ENCODE data around the gene SH3TC2.

SH3TC2 gene

DNA sequence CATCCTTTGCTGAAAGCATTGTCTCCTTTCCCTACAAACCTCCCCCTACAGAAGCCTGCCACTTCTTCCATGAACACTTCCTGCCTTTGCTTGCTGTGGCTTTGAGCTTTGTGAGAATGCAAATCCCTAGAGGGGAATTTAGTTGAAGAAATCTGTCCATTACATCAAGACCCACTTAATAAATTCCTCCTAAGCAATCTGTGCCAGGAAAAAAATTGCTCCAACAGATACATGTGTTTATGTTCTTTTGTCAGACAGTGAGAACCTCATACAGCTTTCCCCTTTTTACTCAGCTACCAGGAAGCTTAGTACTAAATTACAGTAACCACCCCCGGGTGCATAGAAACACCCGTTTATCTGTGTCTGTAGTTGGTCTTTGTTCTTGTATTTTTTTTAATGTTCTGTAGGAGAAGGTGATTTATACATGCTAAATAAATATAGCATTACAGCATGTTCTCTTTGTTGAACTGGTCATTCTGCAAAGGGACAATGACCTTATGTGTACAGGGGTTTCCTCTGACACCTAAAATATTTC lies 43.9 kb downstream of the SH3TC2 start:
- TF ChIP-seq, protein P1, sequence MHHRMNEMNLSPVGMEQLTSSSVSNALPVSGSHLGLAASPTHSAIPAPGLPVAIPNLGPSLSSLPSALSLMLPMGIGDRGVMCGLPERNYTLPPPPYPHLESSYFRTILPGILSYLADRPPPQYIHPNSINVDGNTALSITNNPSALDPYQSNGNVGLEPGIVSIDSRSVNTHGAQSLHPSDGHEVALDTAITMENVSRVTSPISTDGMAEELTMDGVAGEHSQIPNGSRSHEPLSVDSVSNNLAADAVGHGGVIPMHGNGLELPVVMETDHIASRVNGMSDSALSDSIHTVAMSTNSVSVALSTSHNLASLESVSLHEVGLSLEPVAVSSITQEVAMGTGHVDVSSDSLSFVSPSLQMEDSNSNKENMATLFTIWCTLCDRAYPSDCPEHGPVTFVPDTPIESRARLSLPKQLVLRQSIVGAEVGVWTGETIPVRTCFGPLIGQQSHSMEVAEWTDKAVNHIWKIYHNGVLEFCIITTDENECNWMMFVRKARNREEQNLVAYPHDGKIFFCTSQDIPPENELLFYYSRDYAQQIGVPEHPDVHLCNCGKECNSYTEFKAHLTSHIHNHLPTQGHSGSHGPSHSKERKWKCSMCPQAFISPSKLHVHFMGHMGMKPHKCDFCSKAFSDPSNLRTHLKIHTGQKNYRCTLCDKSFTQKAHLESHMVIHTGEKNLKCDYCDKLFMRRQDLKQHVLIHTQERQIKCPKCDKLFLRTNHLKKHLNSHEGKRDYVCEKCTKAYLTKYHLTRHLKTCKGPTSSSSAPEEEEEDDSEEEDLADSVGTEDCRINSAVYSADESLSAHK (tag by site-specific recombination; IDR thresholded peaks at IDR 0.05), result no peak
- TF ChIP-seq GLI2 (tag by site-specific recombination; IDR thresholded peaks at IDR 0.05; ENCODE audit: borderline replicate concordance, low read depth), result no peak
- TF ChIP-seq ZNF157 (tag by site-specific recombination; IDR thresholded peaks at IDR 0.05), result no peak
- TF ChIP-seq KLF7 (tag by site-specific recombination; IDR thresholded peaks at IDR 0.05; ENCODE audit: borderline replicate concordance), result no peak
- no peak for TF ChIP-seq ZNF560 (tag by site-specific recombination; IDR thresholded peaks at IDR 0.05; ENCODE audit: borderline replicate concordance)
- TF ChIP-seq, protein P2, sequence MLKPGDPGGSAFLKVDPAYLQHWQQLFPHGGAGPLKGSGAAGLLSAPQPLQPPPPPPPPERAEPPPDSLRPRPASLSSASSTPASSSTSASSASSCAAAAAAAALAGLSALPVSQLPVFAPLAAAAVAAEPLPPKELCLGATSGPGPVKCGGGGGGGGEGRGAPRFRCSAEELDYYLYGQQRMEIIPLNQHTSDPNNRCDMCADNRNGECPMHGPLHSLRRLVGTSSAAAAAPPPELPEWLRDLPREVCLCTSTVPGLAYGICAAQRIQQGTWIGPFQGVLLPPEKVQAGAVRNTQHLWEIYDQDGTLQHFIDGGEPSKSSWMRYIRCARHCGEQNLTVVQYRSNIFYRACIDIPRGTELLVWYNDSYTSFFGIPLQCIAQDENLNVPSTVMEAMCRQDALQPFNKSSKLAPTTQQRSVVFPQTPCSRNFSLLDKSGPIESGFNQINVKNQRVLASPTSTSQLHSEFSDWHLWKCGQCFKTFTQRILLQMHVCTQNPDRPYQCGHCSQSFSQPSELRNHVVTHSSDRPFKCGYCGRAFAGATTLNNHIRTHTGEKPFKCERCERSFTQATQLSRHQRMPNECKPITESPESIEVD (tag by site-specific recombination; IDR thresholded peaks at IDR 0.05), result no peak
- no peak for TF ChIP-seq ZNF830 (tag by site-specific recombination; IDR thresholded peaks at IDR 0.05; ENCODE audit: low read depth)
- no peak for TF ChIP-seq HOXD13 (CRISPR knock-in tag; IDR thresholded peaks at IDR 0.05; ENCODE audit: borderline replicate concordance)
- no peak for TF ChIP-seq ZNF266 (tag by site-specific recombination; IDR thresholded peaks at IDR 0.05; ENCODE audit: low read depth)
- TF ChIP-seq ZNF404 (tag by site-specific recombination; IDR thresholded peaks at IDR 0.05), result no peak
- TF ChIP-seq ZNF701 (tag by site-specific recombination; IDR thresholded peaks at IDR 0.05), result no peak
- TF ChIP-seq REPIN1 (tag by site-specific recombination; IDR thresholded peaks at IDR 0.05; ENCODE audit: low read depth), result no peak
- TF ChIP-seq IKZF3 (tag by site-specific recombination; IDR thresholded peaks at IDR 0.05), result no peak
- Histone ChIP-seq H3K9me3 (ENCODE audit: control insufficient read depth, insufficient read depth, low read depth, low read length) (no peaks in the 10 kb centered on the region), H3K36me3 (ENCODE audit: control insufficient read depth in 2 of 2, insufficient read depth in 1 of 2, low read length in 2 of 2) (no peaks in the 10 kb centered on the region), H3K4me1 (ENCODE audit: control insufficient read depth, insufficient read depth, low read length) (peaks cover under 1% of the 10 kb centered on the region), H3K4me3 (ENCODE audit: low read depth, low read length) (no peak overlapping the region), H3K27ac (ENCODE audit: extremely low read depth, low read depth, low read length) (no peak overlapping the region)
- ChIA-PET POLR2A (interaction anchor here (2.0 kb wide), 1 partner anchor 12 kb away, joined by 4 read pairs; no protein-coding TSS in a partner anchor), CTCF (interaction anchor here (0.8 to 1.4 kb wide), 5 partner anchors 15 to 242 kb away, joined by 4 to 7 read pairs (median 4); no protein-coding TSS in a partner anchor)

DNA sequence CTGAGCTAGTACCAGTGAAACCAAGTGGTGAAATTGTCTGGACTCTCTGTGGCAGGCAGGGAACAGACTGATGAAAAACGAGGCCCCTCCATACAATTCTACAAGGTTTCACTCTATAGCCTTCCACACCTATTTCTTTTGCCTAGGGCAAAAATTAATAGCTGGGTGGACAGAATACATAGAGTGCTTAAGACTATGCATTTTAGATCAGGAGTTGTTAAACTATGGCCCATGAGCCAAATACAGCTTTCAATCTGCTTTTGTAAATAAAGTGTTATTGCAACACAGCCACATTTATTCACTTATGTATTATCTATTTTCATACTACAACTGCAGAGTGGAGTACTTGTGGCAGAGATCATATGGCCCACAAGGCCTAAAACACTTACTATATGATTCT lies 45.2 kb downstream of the SH3TC2 start:
- Histone ChIP-seq H3K36me3 (ENCODE audit: control insufficient read depth in 2 of 2, insufficient read depth in 1 of 2, low read length in 2 of 2) (no peaks in the 10 kb centered on the region), H3K9me3 (ENCODE audit: control insufficient read depth, insufficient read depth, low read depth, low read length) (no peaks in the 10 kb centered on the region), H3K27ac (ENCODE audit: extremely low read depth, low read depth, low read length) (no peak overlapping the region), H3K4me1 (ENCODE audit: control insufficient read depth, insufficient read depth, low read length) (no peaks in the 10 kb centered on the region; the same call in 1 of the 2 replicates), H3K4me3 (ENCODE audit: low read depth, low read length) (no peak overlapping the region)
- CTCF ChIA-PET, result interaction anchor here (1.1 to 1.4 kb wide), 3 partner anchors 13 to 17 kb away, joined by 4 to 5 read pairs (median 4); no protein-coding TSS in a partner anchor
- POLR2A ChIA-PET, result no interaction called here
- TF ChIP-seq ZNF335 (tag by site-specific recombination; conservative IDR thresholded peaks at IDR 0.05) (no peak), ZNF133 (tag by site-specific recombination; IDR thresholded peaks at IDR 0.05) (no peak), ZNF248 (tag by site-specific recombination; IDR thresholded peaks at IDR 0.05) (no peak), ZNF76 (tag by site-specific recombination; IDR thresholded peaks at IDR 0.05; ENCODE audit: borderline replicate concordance, low read depth) (no peak), ZNF747 (tag by site-specific recombination; IDR thresholded peaks at IDR 0.05) (no peak), ZNF843 (tag by site-specific recombination; IDR thresholded peaks at IDR 0.05) (no peak), HOXA7 (CRISPR knock-in tag; IDR thresholded peaks at IDR 0.05; ENCODE audit: borderline replicate concordance) (no peak), ZNF404 (tag by site-specific recombination; IDR thresholded peaks at IDR 0.05) (no peak), SP3 (tag by site-specific recombination; IDR thresholded peaks at IDR 0.05) (no peak), ZNF830 (tag by site-specific recombination; IDR thresholded peaks at IDR 0.05; ENCODE audit: low read depth) (no peak), ZNF394 (tag by site-specific recombination; IDR thresholded peaks at IDR 0.05; ENCODE audit: borderline replicate concordance) (no peak), ZNF391 (tag by site-specific recombination; IDR thresholded peaks at IDR 0.05; ENCODE audit: borderline replicate concordance, low read depth) (no peak), ZNF555 (tag by site-specific recombination; conservative IDR thresholded peaks at IDR 0.05) (no peak)
- TF ChIP-seq, protein P3, sequence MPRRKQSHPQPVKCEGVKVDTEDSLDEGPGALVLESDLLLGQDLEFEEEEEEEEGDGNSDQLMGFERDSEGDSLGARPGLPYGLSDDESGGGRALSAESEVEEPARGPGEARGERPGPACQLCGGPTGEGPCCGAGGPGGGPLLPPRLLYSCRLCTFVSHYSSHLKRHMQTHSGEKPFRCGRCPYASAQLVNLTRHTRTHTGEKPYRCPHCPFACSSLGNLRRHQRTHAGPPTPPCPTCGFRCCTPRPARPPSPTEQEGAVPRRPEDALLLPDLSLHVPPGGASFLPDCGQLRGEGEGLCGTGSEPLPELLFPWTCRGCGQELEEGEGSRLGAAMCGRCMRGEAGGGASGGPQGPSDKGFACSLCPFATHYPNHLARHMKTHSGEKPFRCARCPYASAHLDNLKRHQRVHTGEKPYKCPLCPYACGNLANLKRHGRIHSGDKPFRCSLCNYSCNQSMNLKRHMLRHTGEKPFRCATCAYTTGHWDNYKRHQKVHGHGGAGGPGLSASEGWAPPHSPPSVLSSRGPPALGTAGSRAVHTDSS (tag by site-specific recombination; IDR thresholded peaks at IDR 0.05), result no peak
- TF ChIP-seq, protein P4, sequence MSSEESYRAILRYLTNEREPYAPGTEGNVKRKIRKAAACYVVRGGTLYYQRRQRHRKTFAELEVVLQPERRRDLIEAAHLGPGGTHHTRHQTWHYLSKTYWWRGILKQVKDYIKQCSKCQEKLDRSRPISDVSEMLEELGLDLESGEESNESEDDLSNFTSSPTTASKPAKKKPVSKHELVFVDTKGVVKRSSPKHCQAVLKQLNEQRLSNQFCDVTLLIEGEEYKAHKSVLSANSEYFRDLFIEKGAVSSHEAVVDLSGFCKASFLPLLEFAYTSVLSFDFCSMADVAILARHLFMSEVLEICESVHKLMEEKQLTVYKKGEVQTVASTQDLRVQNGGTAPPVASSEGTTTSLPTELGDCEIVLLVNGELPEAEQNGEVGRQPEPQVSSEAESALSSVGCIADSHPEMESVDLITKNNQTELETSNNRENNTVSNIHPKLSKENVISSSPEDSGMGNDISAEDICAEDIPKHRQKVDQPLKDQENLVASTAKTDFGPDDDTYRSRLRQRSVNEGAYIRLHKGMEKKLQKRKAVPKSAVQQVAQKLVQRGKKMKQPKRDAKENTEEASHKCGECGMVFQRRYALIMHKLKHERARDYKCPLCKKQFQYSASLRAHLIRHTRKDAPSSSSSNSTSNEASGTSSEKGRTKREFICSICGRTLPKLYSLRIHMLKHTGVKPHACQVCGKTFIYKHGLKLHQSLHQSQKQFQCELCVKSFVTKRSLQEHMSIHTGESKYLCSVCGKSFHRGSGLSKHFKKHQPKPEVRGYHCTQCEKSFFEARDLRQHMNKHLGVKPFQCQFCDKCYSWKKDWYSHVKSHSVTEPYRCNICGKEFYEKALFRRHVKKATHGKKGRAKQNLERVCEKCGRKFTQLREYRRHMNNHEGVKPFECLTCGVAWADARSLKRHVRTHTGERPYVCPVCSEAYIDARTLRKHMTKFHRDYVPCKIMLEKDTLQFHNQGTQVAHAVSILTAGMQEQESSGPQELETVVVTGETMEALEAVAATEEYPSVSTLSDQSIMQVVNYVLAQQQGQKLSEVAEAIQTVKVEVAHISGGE (tag by site-specific recombination; conservative IDR thresholded peaks at IDR 0.05; ENCODE audit: low read depth), result no peak

Data from HEK293 (cell line).